Testis (tissue), 2 donors: ENCODE measurements around the gene RNF38.
"Not testable (repeated sequence)": the region's sequence is repeated elsewhere in the genome, so short reads cannot be mapped to it uniquely, and the experiment has no call there.

Experiments used
- CTCF ChIP-seq, 3 experiments: fragments of 450-650 bp in 2 of 3; fragments of 200-600 bp in 1 of 3; sonication (generic) in 1 of 3; IDR thresholded peaks; one replicate each; pipeline ENCODE4 v1.5.1; 2016 to 2019; ENCODE audit warnings: antibody characterized with exemption in 3 of 3, mild to moderate bottlenecking in 2 of 3, moderate library complexity in 1 of 3
- POLR2A ChIP-seq: fragments of 450-650 bp; IDR thresholded peaks from one replicate; pipeline ENCODE4 v1.6.1; 2017; ENCODE audit warnings: antibody characterized with exemption, mild to moderate bottlenecking, moderate library complexity

- not testable (repeated sequence) for TF ChIP-seq CTCF (IDR thresholded peaks at IDR 0.05); POLR2A
Measured at GRCh38 chr9:36409076-36409475, 9.0 kb upstream of the RNF38 start.
